HL-60 (cell line): ENCODE data around the gene PDZD4.

Experiments used
- POLR2AphosphoS5 ChIP-seq: IDR thresholded peaks from 2 replicates; pipeline ENCODE4 v1.6.1; 2012; ENCODE audit warnings: low read depth
- SPI1 ChIP-seq: IDR thresholded peaks from 2 replicates; pipeline ENCODE4 v1.6.1; 2012; ENCODE audit warnings: low read depth, mild to moderate bottlenecking, borderline replicate concordance
- TF ChIP-seq, protein P1 (sequence below): IDR thresholded peaks from one replicate; pipeline ENCODE4 v1.5.1; 2011; ENCODE audit warnings: low read length, control low read depth, inconsistent platforms; ENCODE audit not compliant: insufficient read depth
- TF ChIP-seq, protein P2 (sequence below): IDR thresholded peaks from 2 replicates; pipeline ENCODE4 v1.6.1; 2012; ENCODE audit warnings: low read depth; ENCODE audit not compliant: insufficient replicate concordance

DNA sequence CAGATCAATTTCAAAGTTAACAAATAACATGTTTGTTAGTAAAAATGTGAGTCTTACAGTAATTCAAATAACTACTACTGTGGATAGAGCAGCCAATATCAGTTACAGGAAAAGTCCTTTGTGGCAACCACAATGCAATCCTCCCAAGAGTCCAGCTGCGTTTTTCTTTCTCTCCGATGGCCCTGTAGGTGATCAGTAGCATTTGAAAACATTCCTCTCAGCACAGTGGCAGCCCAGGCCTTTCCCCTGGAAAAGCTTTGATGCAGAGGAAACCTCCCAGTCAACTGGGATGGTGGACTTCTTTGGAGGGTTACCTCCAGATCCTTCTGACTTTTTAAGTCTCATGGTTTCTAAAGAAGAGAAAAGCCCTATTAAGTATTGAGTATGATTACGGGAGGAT lies 18.0 kb upstream of the PDZD4 start:
- TF ChIP-seq, protein P1, sequence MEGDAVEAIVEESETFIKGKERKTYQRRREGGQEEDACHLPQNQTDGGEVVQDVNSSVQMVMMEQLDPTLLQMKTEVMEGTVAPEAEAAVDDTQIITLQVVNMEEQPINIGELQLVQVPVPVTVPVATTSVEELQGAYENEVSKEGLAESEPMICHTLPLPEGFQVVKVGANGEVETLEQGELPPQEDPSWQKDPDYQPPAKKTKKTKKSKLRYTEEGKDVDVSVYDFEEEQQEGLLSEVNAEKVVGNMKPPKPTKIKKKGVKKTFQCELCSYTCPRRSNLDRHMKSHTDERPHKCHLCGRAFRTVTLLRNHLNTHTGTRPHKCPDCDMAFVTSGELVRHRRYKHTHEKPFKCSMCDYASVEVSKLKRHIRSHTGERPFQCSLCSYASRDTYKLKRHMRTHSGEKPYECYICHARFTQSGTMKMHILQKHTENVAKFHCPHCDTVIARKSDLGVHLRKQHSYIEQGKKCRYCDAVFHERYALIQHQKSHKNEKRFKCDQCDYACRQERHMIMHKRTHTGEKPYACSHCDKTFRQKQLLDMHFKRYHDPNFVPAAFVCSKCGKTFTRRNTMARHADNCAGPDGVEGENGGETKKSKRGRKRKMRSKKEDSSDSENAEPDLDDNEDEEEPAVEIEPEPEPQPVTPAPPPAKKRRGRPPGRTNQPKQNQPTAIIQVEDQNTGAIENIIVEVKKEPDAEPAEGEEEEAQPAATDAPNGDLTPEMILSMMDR = no peak
- TF ChIP-seq, protein P2, sequence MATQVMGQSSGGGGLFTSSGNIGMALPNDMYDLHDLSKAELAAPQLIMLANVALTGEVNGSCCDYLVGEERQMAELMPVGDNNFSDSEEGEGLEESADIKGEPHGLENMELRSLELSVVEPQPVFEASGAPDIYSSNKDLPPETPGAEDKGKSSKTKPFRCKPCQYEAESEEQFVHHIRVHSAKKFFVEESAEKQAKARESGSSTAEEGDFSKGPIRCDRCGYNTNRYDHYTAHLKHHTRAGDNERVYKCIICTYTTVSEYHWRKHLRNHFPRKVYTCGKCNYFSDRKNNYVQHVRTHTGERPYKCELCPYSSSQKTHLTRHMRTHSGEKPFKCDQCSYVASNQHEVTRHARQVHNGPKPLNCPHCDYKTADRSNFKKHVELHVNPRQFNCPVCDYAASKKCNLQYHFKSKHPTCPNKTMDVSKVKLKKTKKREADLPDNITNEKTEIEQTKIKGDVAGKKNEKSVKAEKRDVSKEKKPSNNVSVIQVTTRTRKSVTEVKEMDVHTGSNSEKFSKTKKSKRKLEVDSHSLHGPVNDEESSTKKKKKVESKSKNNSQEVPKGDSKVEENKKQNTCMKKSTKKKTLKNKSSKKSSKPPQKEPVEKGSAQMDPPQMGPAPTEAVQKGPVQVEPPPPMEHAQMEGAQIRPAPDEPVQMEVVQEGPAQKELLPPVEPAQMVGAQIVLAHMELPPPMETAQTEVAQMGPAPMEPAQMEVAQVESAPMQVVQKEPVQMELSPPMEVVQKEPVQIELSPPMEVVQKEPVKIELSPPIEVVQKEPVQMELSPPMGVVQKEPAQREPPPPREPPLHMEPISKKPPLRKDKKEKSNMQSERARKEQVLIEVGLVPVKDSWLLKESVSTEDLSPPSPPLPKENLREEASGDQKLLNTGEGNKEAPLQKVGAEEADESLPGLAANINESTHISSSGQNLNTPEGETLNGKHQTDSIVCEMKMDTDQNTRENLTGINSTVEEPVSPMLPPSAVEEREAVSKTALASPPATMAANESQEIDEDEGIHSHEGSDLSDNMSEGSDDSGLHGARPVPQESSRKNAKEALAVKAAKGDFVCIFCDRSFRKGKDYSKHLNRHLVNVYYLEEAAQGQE = no peak
- TF ChIP-seq POLR2AphosphoS5 (no peak), SPI1 (no peak)
